ENCODE results near the gene TFF3. TPM values are rescaled to one million over a fixed set of nuclear protein-coding genes. Genes with fewer than 3 reads are reported as not detected.

TFF3 gene
- total and polyA plus RNA-seq, 2 experiments from 2014 or later: 1.2 to 3.3 TPM

- Histone ChIP-seq H3K79me2 (replicated peaks; ENCODE audit: insufficient read depth) (no peaks in the 10 kb centered on the region), H3K4me2 (no peak overlapping the region), H3K27ac (ENCODE audit: low read depth) (no peak overlapping the region), H3K4me3 (no peak overlapping the region), H3K36me3 (ENCODE audit: insufficient read depth) (no peaks in the 10 kb centered on the region), H4K20me1 (replicated peaks; ENCODE audit: insufficient read depth) (no peaks in the 10 kb centered on the region), H3K27me3 (ENCODE audit: insufficient read depth) (no peaks in the 10 kb centered on the region), H3K9me2 (ENCODE audit: insufficient read depth) (0 out of 2 replicates have a peak, but pooled peaks cover 9% of the 10 kb centered on the region), H3F3A (replicated peaks; ENCODE audit: low read depth) (no peaks in the 10 kb centered on the region), H2AFZ (no peak overlapping the region), H3K4me1 (ENCODE audit: insufficient read depth) (no peaks in the 10 kb centered on the region)
- H3K27ac Mint-ChIP-seq: no peak overlapping the region
- no peak overlapping the region for H3K4me3 Mint-ChIP-seq
- H3K36me3 Mint-ChIP-seq (ENCODE audit: low read depth): peaks cover 6% of the 10 kb centered on the region
- no peak for TF ChIP-seq CTCF (conservative IDR thresholded peaks at IDR 0.05; ENCODE audit: low read depth in 2 of 2)
- TF ChIP-seq ETS1 (IDR thresholded peaks at IDR 0.05): no peak
- no peak for TF ChIP-seq POLR2AphosphoS5 (IDR thresholded peaks at IDR 0.05; ENCODE audit: low read depth)
- no peak for TF ChIP-seq NANOG (IDR thresholded peaks at IDR 0.05; ENCODE audit: borderline replicate concordance)
- TF ChIP-seq ZNF114 (CRISPR knock-in tag; IDR thresholded peaks at IDR 0.05): no peak
- no peak for TF ChIP-seq STAT1 (IDR thresholded peaks at IDR 0.05; ENCODE audit: unreplicated experiment)
- TF ChIP-seq ZNF331 (CRISPR knock-in tag; IDR thresholded peaks at IDR 0.05; ENCODE audit: low read depth): no peak
- TF ChIP-seq EZH2 (IDR thresholded peaks at IDR 0.05; ENCODE audit: low read depth, unreplicated experiment): no peak
- TF ChIP-seq JUNB (IDR thresholded peaks at IDR 0.05; ENCODE audit: unreplicated experiment): no peak
- H3K4me1 Mint-ChIP-seq: no peaks in the 10 kb centered on the region
- ATAC-seq (no peak), DNase-seq (ENCODE audit: low spot score) (no peak)
- peaks cover 9% of the 10 kb centered on the region for H3K27me3 Mint-ChIP-seq (ENCODE audit: insufficient read depth, low read depth, poor library complexity)
- peaks cover 23% of the 10 kb centered on the region for H3K9me3 Mint-ChIP-seq
These were observed 41.4 kb upstream of the TFF3 start for GRCh38 chr21:42356650-42357049.

DNA sequence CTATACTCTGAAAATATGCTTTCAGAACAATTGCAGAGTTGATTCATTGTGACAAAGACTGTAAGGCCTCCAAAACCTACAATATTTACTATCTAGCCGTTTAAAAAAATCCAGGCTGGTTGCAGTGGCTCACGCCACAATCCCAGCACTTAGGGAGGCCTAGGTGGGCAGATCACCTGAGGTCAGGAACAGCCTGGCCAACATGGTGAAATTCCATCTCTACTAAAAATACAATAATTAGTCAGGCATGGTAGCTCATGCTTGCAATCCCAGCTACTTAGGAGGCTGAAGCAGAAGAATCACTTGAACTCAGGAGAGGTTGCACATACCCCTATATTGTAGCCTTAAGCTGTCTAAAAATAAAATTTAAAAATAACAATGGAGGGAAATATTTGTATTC, 40.8 kb upstream of the TFF3 start:
- Mint-ChIP-seq H3K27ac (no peak overlapping the region), H3K4me1 (no peaks in the 10 kb centered on the region), H3K27me3 (ENCODE audit: insufficient read depth, low read depth, poor library complexity) (peaks cover 9% of the 10 kb centered on the region), H3K9me3 (peaks cover 23% of the 10 kb centered on the region), H3K36me3 (ENCODE audit: low read depth) (peaks cover 6% of the 10 kb centered on the region), H3K4me3 (no peak overlapping the region)
- Histone ChIP-seq H3K36me3 (ENCODE audit: insufficient read depth) (no peaks in the 10 kb centered on the region), H3K79me2 (replicated peaks; ENCODE audit: insufficient read depth) (no peaks in the 10 kb centered on the region), H3K4me3 (no peak overlapping the region), H2AFZ (no peak overlapping the region), H3K27ac (ENCODE audit: low read depth) (no peak overlapping the region), H3K4me1 (ENCODE audit: insufficient read depth) (no peaks in the 10 kb centered on the region), H3K9me2 (ENCODE audit: insufficient read depth) (0 out of 2 replicates have a peak, but pooled peaks cover 9% of the 10 kb centered on the region), H3F3A (replicated peaks; ENCODE audit: low read depth) (no peaks in the 10 kb centered on the region), H4K20me1 (replicated peaks; ENCODE audit: insufficient read depth) (no peaks in the 10 kb centered on the region), H3K27me3 (ENCODE audit: insufficient read depth) (no peaks in the 10 kb centered on the region), H3K4me2 (no peak overlapping the region)
- TF ChIP-seq EZH2phosphoT487 (IDR thresholded peaks at IDR 0.05; ENCODE audit: unreplicated experiment) (no peak), STAT1 (IDR thresholded peaks at IDR 0.05; ENCODE audit: unreplicated experiment) (no peak), NANOG (IDR thresholded peaks at IDR 0.05; ENCODE audit: borderline replicate concordance) (no peak), ZNF114 (CRISPR knock-in tag; IDR thresholded peaks at IDR 0.05) (no peak)
- no peak for ATAC-seq
- DNase-seq (ENCODE audit: low spot score): no peak

Measured in GM23338 (cell line).